ELF-1 (cell line): Measurements from ENCODE around the gene ANK2.
"Not testable (repeated sequence)": the region's sequence is repeated elsewhere in the genome, so short reads cannot be mapped to it uniquely, and the experiment has no call there.

Experiments
- DNase-seq: peaks from one replicate; pipeline ENCODE4 v3.0.0-alpha.2; 2016; ENCODE audit warnings: low read depth, low spot score

ANK2 gene

DNA sequence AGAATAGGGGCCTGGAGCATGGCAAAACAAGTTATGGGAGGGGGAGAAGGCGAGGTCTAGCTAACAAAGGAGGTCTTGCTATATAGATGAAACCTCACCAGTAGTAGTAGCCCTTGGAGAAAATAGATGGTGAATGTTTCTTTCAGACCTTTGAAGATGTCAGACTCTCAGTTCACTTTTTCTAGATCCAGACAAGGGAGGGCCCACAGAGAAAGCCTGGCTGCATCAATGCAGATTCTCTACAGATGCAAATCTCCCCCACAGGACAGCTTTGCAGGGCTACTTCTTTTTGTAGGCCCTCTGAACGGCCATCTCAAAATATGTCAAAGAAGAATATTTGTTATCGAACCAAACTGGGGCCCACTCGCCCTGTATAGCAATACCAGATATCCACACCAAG is 159.7 kb downstream of the ANK2 start:
- DNase-seq, result no peak

DNA sequence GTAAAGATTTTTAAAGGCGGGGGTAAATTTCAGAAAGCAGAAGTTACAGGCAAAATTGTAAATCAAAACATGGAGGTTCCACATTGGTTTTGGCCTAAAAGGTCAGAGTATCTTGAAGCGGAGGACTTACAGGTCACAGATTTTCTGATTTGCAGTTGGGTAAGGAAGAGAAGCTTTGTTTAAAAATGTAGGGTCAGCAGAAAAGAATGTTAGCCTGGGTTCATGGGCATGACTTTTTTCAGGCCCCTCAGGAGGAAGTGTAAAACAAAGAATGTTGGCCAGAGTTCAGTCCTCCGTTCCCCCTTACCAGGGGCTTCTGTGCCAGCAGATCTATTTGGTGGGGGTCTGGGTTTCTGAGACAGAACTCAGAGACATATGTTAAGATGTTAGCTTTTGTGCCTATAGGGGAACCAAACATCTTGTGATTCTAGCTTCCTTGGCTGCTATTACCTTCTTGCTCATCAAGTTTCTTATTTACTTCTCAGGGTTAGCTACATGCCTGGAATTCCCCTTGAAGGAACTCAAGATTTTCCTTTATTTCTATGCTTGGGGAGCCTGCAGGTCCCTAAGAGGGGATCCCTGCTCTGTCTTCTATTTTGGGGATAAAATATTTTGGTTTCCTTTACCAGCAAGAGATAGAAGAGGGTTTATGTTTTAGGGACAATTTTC is 160.3 kb downstream of the ANK2 start:
- DNase-seq, result peak; percentile 23

DNA sequence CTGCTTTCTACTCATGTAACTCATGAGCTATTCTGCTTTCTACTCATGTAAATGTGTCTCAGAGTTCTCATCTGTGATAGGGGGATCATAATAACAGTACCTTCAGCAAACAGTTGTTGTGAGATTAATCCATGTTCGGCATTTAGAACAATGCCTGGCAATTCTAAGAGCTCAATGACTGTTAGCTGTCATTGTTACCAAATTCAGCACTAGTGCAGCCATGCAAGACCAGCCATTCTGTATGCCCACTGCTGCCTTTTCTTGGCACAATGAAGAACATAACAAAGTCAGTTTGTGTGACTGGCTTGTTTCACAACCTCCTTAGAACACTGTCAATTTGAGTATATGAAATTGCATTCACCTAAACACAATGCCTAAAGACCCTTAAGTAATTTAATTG is 163.2 kb downstream of the ANK2 start:
- no peak for DNase-seq

DNA sequence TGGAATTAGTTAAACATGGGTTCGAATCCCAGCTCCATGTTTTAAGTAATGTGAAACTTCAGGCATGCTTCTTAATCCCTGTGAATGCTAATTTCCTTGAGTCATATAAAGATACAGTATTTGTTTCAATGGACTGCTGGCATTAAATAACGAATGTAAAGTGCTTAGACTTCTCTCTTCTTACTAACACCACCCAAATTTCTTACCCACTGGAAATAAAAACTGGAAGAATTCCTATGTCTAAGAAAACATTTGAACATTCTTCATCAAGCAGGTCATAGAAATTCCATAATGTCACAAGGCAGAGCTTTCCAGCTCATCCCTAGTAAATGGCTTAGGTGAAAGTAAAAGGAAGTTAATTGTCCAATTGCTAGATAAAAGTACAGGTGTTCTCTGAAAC is 172.5 kb downstream of the ANK2 start:
- no peak for DNase-seq

- no peak for DNase-seq
Measured at GRCh38 chr4:113222471-113222870, 173.0 kb downstream of the ANK2 start.

GRCh38 chr4:113223001-113223400 is 173.5 kb downstream of the ANK2 start:
- no peak for DNase-seq

DNA sequence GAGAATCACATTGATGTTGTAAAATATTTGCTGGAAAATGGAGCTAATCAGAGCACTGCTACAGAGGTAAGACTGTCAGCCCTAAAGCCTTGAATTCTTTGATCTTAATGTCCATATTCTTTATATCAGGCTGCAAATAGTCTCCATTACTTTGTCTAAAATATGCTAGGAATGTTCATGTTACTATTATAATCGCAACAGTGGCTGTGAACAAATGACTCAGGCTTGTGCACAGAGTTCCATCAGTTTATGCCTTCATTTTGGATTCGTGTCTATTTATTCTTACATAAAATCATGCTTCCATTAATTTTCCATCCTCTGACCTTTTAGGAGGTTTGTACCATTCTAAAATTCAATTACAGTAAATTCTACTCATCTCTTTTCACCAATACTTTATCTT is 182.7 kb downstream of the ANK2 start:
- no peak for DNase-seq

DNA sequence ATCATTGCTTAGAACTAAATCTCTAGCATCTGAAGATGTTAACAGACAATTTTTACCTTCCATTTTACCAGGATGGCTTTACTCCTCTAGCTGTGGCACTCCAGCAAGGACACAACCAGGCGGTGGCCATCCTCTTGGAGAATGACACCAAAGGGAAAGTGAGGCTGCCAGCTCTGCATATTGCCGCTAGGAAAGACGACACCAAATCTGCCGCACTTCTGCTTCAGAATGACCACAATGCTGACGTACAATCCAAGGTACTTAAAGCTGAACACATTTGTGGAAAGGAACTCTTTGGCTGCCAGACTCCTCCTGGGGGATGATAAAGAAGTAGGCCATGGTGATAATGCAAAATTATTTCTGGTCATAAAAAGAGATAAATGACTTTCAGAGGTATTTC is 187.5 kb downstream of the ANK2 start:
- no peak for DNase-seq

DNA sequence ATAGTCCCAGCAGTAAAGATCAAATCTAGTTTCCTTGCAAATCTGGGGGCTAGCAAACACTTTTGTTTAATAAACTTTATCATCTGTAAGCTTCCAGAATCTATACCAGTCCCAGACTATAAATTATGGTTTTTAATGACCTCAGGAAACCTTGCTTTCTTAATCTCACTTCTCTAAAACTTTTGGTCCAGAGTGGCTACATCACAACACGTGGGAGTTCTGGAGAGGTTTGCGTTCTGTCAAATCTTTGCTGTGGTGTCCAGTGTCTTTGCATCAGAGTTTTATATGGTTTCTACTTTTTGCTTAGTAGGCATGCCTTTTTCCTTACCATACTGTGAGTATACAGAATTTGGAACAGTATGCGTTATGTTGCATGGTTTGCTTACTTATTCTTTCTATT is 193.9 kb downstream of the ANK2 start:
- no peak for DNase-seq

DNA sequence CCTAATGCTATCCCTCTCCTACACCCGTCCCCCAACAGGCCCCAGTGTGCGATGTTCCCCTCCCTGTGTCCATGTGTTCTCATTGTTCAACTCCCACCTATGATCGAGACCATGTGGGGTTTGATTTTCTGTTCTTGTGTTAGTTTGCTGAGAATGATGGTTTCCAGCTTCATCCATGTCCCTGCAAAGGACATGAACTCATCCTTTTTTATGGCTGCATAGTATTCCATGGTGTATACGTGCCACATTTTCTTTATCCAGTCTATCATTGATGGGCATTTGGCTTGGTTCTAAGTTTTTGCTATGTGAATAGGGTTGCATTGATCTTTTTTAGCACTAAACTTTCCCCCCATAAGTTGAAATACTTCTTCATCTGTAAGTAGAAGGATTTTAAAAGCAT is 195.3 kb downstream of the ANK2 start:
- DNase-seq, result not testable (repeated sequence)

GRCh38 chr4:113248320-113248719 is 198.9 kb downstream of the ANK2 start:
- peak; percentile 75 for DNase-seq

DNA sequence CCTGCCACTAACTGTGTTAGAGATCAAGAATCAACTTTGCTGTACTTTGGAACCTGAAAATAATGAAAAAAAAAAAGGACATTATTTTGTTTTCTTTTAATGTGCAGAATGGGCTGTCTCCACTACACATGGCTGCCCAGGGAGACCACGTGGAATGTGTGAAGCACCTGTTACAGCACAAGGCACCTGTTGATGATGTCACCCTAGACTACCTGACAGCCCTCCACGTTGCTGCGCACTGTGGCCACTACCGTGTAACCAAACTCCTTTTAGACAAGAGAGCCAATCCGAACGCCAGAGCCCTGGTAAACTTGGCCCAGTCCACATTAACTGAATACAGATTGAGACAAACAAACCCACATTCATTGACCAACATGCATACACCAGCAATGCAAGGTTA is 206.2 kb downstream of the ANK2 start:
- no peak for DNase-seq

DNA sequence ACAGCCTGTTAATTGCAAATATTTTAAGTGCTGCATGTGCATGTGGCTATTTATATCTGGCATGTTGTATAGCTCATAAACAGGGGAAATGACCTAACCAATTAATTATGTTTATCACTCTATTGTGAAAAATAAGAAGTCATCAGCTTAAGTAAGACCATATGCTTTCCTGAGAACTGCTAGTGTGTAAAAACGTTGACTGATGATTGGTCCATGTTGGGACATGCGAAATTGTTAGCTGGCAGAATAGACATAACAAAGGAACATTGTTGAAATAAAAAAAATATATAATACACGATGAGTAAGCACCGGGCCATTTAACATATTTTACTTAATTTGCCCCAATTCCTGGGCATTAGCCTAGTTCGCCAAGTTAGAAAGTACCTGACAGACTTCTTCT is 207.5 kb downstream of the ANK2 start:
- no peak for DNase-seq

DNA sequence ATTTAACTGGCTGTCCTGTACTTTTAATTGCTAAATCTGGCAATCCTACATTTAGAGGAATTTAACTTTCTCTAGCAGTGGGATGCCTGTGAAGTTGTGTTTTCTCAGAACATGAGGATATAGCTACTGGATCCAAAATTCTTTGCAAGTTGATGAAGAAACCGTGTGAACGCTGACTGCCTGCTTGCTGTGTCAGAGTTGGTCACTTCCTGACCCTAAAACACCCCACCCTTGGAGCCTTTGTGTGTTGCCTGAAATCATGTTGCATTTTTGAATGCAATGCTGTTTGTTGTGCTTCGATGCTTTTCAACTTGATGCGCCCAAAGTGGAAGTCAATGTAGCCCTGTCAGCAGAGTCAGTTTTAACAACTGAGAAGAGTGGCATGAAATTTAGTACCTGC is 211.2 kb downstream of the ANK2 start:
- DNase-seq, result no peak

DNA sequence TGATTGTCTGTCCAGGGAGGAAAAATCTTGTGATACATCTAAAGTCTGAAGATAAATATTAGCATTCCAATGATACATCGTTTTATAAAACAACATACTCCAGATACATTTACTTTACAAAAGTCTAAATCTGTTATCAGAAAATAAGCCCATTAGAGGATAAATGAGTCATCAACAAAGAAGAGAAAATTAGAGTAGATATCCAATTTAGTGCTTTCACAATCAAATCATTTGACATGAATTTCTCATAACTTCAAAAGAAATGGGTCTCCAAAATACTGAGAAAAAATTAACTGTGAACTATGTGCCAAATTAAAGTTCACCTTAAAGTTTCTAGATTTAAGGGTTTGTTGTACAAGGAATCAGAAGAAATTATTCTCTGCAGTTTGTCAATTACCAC is 213.8 kb downstream of the ANK2 start:
- DNase-seq, result no peak

DNA sequence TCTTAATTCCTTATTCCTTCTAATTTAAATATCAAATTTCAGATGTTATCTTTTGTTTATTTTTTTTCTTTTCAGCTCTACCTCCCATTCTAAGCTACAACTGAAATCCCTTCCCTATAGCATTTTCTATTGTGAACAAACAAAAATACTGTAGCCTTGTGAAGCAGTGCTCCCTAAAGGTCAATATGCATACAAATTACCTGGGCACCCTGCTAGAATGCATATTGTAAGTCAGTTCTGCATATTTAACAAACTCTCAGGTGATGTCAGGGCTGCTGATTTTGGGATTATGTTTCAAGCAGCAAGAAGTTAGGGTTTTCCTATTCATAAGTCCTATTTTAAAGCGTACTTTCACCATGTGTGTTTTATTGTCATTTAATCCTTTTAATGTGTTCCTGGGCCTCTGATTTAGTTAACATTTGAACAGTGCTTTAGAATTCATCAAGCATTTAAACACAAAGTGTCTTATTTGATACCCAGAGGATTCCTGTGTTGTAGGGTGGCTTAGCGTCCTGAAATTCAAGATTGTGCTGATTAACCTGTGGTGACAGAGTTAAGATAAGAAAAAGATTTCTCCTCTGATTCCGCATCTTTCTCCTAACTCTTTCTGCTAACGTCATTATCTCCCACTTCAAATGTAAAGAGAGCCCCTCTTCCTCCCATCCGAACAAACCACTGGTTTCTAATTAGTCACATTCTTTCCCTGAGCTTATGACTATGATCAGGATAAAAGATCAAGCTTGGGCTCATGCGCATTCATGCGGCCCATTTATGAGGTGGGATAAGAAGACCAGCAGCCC is 221.3 kb downstream of the ANK2 start:
- no peak for DNase-seq

DNA sequence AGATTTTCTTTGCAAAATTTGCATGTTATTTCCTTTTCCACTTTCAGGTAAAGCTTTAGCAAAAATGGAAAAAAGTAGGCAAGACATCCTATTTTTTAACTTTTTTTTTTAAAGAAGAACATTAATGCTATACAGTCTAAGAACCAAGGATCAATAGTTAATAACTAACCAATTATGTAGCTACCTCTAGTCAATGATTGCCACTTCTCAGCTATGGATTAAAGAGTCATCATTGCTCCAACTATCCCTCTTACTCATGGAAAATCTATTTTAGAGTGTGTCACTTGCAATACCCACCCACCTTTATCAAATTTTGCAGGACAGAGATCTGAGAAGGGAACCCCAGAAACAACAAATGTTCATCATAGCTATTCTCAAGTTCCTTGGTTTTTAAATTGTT is 223.1 kb downstream of the ANK2 start:
- no peak for DNase-seq

DNA sequence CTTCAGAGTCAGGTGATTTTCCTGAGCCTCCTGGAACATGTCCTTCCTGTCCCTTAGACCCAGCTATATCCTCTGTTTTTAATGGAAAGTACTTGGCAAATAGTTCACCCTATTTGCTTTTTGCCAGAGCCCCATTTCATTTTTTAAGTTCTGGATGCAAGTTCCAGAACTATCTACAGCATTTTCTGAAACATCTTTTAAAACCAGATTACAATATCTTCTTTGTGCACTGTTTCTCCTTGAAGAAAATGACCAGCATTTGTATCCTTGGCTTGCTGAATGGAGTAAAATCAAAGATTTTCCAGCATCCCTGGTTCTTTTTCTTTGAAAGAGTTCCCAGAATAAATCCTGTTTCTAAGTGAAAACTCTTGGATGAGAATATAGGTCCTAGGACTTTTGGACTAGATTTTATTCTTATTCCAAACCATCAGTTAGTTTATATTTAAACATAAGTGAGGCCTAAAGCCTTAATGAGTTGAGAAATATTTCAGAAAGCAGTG is 224.3 kb downstream of the ANK2 start:
- DNase-seq, result no peak

DNA sequence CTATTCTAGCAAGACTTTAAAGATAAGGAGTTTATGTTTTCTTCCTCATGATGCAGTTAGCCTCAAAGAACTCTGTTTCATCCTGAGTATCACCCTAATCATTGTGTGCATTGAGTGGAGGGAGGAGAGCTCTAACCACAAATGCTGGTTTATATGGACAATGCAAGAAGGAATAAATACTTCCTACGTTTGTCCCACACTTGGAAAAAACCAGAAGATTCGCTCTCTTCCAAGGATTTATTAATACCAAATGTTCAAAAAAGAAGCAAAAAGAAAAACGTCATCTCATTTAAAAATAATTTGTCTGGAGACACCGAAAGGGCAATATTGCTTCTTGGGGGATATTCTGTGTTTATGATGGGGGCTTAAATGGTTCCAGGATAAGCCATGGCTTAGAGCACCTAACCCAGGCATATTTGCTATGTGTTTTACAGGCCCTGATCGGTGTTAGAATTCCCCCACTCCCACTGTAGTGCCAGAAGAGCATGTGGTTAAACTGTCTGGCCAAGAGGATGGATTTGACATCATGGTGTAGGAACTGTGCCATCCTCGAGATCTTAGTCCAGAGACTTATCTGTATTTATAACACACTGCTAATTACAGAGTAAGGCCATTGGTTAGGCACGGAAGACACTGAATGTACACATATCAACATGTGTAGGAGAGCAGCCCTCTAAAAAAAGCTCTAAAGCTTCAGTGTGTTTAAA is 227.2 kb downstream of the ANK2 start:
- no peak for DNase-seq

DNA sequence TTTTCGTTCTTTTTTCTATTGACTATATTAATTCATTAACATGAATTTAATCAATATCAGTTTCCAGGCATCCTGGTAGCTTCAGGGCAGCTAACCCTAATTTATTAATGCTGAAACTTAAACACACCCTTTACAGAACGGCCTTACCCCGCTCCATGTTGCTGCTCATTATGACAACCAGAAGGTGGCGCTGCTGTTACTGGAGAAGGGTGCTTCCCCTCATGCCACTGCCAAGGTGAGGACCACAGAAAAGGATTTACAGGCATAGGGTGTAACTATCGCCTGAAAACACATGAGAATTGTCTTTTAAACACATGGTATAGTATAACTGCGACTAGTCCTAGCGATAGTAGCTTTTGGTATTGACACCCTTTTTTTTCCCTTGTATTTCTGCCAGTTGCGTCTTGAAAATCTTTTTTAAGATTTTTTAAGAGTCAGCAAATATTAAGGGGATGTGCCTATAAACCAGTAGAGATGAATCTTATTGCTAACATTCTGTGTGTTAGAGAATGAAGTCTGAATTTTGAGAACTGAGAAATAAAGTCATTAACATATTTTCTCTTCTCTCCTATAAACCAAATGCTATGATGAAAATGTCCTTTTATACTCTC is 229.0 kb downstream of the ANK2 start:
- DNase-seq, result peak; percentile 68

DNA sequence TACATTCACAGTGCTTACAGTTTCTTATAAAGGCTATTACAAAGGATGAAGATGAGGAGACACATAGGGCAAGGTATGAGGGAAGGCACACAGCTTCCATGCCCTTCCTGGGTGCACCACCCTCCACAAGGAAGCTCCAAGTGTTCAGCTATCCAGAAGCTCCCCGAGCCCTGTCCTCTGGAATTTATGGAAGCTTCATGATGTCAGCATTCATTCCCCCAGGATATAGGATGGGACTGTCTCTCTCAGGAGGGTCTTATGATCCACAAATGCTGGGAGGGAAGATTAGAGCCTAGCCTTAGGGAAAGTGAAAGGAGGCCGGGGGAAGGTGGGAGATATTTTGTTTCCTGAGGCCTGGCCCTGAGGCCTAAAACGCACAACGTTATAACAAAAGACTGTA is 236.0 kb downstream of the ANK2 start:
- DNase-seq, result peak; percentile 49

- no peak for DNase-seq
Measured at GRCh38 chr4:113288257-113288656, 238.8 kb downstream of the ANK2 start.
